HG02610 (cell line): Measurements from ENCODE around the gene CASP9.
"Not testable (repeated sequence)": the region's sequence is repeated elsewhere in the genome, so short reads cannot be mapped to it uniquely, and the experiment has no call there.

ENCODE experiments used
- ATAC-seq: cut with Tn5 transposase; IDR thresholded peaks from one replicate; pipeline ENCODE4 v1.9.1; 2021; ENCODE audit warnings: mild to moderate bottlenecking, moderate library complexity; ENCODE audit not compliant: unreplicated experiment

Gene CASP9

DNA sequence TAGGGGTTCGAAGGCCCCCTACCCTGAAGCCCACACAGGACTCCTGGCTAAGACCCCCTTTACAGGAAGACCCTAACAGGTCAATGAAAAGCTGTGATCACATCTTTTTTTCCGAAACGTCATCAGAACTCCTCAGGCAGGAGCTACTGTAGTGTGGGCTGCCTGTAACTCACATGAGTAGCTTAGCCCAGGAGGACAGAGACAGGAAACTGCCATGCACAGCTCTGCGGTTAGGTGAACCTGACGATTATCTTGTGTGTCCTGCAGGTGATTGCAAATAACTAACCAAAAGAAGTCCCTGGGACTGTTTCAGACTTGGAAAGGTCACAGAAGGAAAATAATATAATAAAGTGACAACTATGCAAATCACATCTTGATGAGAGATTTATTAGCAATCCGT is 52.3 kb downstream of the CASP9 start:
- ATAC-seq = not testable (repeated sequence)

DNA sequence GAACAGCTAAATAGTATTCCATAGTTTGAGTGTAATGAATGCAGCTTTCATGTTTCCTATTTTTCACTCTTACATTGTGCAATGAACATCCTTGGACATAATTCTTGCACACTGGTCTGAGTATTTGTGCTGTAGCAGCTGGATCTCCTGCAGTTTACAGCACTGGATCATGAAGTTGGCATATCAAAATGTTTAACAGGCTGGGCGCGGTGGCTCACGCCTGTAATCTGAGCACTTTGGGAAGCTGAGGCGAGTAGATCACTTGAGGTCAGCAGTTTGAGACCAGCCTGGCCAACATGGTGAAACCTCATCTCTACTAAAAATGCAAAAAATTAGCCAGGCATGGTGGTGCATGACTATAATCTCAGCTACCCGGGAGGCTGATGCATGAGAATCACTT is 52.9 kb downstream of the CASP9 start:
- not testable (repeated sequence) for ATAC-seq

DNA sequence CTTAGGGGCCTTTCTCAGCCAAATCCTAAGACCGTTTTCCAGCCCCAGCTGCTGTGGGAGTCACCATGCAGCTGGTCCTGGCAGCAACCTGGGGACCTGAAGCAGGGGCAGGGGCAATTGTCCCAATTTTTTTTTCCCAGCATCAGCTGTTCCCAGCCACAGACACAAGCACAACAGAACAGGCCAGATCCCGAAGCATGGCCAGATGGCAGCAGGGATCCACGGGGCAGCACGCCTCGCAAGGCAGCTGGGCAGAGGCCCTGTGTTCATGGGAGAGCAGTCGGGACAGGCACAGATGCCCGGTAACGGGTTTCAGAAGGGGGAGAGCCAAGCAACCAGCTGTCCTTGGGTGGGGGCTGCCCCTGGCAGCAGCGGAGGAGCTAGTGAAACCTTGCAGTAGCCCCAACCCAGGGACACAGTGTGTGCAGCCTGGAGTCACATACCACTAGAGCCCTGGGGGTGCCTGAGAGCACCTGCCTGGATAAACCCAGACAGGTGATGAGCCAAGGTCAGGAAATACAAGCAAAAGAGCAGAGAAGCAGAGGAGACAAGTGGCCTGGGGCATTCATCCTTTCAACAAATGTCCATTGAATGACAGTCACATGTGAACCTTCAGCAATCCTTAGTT is 54.1 kb downstream of the CASP9 start:
- not testable (repeated sequence) for ATAC-seq

DNA sequence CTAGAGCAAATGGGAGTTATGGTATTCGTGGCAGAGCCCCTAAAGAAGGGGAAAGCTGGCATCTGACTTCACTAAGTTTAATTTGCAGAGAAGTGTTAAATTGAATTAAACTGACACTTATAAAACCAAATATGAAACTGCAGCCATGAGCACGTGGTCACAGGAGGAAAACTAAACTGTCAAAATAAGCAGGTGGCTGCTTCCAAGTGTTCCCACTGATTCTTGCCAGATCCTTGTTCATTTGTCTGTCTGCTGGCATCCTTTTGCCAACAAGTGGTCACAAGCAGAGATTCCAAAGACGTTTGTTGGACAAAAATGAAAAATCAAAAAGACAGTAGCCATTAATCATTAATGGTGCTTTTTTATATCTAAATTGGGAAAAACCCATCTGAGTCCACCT is 54.7 kb downstream of the CASP9 start:
- no peak for ATAC-seq

DNA sequence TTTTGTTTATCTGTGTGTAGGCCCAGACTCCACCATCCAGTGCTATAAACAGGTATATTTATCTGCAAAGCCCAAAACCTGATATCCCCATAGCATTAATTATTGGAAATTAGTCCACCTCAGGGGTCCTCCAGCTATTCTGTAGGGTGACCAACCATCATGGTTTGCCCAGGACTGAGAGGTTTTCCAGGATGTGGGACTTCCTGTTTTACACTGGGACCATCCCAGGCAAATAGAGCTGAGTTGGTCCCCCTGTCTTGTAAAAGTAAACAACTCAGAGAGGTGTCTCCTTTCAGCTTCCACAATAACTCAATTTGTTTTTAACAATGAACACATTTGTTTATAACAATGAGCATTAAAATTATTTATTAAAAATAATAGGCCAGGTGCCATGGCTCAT is 55.9 kb downstream of the CASP9 start:
- no peak for ATAC-seq

DNA sequence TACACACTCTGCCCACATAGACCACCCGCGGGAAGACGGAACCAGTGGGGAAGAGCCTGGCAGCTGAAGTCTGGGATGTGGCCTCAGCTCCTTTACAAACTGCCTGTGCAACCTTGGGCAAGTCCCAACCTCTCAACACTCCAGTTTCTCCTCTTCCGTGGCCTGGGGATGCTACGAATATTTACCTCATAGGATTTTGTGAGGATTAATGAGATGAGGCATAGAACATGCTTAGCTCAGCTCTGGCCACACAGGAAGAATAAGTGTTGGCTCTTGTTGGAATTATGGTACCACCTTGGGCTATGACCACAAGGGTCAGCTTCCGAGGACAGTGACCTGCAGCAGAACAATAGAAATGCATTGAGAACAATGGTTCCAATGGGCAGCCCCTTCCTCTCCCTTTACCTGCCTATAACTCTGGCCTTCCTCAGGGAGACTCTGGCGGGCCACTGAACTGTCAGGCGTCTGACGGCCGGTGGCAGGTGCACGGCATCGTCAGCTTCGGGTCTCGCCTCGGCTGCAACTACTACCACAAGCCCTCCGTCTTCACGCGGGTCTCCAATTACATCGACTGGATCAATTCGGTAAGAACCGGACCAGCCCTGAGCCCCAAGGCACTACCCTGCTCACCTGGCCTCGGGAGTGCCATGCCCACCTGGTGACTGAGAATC is 56.9 kb downstream of the CASP9 start:
- ATAC-seq = not testable (repeated sequence)

DNA sequence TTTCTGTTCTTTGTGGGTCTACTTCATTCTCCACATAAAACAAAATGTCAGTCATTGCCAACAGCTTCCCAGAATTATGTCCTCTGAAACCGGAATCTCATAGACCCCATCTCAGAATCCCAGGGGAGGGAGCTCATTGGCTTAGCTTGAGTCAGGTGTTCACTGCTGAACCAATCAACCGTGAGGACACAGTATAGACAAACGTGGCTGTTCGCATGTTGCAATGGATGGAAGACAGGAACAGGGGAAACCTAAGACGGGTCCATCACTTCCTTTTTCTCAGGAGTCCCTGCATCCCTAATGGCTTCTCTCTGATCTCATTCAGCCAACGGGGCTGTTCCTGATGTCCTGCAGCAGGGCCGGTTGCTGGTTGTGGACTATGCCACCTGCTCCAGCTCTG is 58.3 kb downstream of the CASP9 start:
- ATAC-seq = no peak

DNA sequence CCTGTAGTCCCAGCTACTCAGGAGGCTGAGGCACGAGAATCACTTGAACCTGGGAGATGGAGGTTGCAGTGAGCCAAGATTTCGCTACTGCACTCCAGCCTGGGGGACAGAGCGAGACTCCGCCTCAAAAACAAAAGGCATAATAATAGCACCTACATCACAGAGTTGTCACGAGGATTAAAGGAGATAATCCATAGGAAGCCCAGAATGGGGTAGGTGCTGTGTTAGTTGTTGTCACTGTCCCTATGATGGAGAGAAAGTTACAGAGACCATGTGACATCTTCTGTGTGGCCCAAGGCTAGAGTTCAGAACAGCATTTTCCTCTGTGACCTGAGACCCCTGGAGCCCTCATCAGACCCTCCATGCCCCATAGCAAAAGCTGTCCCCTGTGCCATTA is 60.1 kb downstream of the CASP9 start:
- ATAC-seq = not testable (repeated sequence)

DNA sequence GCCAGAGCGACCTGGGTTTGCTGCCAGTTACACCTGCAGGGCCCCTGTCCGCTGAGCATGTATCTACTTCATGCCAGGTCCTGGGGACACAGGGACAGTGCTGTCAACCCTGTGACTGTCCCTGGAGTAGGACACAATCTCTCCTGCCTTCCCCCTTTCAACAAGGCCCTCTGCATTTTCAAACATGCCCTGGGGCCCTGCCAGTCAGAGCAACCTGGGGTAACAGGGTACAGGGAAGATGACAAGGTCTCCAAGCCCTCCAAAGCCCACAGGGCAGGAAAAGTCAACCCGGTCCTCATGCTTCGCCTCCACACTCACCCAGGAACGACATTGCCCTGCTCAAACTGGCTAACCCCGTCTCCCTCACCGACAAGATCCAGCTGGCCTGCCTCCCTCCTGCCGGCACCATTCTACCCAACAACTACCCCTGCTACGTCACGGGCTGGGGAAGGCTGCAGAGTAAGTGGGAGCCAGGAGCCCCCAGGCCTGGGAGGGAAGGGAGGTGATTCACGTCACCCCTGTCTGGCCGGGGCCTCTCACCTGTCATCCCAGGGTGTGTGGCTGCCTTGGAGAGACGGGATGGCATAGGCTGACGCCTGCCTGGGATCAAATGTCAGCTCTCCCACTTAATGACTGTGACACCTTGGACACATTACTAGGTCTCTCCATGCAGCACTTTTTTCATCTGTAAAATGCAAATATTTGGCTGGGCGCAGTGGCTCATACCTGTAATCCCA is 60.8 kb downstream of the CASP9 start:
- ATAC-seq = not testable (repeated sequence)

DNA sequence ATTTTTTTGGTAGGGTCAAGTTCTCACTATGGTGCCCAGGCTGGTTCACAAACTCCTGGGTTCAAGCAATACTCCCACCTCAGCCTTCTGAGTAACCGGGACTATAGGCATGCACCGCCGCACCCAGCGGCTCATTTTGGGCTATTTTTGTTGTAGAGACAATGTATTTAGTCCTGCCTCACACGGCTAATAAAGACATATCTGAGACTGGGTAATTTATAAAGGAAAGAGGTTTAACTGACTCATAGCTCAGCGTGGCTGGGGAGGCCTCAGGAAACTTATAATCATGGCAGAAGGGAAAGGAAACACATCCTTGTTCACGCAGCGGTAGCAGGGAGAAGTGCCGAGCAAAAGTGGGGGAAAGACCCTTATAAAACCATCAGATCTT is 63.3 kb downstream of the CASP9 start:
- no peak for ATAC-seq

DNA sequence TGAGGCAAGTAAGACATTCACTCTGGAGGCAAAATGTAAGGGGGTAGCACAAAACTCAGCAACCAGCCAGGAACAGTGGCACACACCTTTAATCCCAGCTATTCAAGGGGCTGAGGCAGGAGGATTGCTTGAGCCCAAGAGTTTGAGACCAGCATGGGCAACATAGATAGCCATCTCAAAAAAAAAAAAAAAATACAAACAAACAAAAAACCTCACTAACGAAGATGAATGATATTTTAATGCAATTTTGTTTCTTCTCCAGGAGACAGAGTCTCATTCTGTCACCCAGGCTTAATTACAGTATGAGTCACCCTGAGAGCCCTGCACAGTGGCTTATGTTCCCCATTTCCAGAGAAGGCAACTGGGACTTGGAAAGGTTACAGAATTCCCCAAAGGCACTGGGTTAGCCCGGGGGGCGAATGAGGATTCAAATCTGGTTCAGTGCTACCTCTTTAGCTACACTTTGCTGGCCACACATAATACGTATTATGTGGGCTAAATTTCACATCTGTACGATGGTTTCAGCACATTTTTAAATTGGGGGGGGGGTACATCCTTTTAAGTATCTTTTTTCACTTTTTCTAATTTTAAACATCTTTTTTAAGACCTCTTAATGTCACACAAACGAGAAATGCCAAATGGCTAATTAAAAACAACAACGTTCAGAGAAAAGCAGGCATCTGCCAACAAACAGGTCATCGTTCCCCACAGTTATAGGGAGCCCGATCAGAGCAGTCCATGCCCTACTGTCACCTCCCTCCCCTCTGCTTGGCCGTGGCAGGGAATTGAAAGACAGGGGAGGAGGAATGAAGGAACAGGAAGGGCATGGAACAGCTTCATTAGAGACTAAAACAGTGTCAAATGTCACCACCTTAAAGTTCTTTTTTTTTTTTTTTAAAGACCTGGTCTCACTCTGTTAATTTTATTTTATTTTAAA is 64.0 kb downstream of the CASP9 start:
- no peak for ATAC-seq

DNA sequence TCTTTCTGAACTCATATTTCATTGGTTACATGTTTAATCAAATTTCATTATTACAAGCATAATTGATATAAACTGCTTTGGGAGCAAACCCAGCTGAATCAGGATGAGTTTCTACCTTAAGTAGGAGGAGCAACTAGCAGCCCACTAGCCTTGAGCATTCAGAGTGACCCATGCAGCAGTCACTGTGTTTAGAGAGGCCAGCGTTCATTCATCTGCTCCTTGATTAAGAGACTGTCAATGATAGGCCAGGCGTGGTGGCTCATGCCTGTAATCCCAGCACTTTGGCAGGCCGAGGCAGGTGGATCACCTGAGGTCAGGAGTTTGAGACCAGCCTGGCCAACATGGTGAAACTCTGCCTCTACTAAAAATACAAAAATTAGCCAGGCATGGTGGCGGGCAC is 65.6 kb downstream of the CASP9 start:
- ATAC-seq = not testable (repeated sequence)

DNA sequence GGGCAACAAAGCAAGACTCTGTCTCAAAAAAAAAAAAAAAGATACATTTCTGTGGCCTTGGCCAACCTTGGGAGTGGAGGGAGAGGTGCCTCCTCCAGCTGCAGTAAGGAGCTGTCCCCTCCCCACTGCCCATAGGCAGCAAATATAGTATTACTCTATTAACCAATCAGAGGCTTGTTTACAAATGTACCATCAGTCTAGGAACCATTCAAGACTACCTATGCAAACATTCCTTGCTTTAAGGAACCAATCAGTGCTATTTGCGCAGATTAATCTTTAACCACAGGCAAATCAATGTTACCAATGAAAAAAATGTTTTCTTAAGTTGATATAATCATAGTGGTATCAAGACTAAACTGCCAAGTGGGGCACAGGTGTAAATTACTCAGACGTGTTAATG is 66.4 kb downstream of the CASP9 start:
- no peak for ATAC-seq

DNA sequence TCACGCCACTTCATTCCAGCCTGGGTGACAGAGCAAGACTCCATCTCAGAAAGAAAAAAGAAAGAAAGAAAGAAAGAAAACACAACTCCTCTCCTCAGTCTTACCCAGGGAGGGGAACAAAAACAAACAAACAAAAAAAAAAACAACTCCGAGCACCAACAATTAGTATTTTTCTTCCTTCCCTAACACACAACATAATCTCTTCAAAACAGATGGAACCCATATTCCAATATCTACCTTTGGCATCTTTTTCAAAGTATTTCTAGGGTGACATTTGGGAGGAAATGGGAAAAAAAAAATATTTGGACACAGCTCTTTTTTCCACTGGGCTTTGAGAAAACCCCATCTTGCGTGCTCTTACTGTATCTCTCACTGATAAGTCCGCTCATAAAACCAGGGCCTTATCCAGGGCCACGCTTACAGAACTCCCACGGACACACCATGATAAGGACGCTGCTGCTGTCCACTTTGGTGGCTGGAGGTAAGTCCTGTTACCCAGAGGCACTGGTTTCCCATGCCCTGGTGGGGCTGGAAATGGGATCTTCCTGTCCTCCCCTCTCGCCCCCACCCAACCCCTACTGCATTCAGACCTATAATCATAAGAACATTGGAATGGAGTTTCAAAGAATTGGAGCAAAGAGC is 67.6 kb downstream of the CASP9 start, which contains the start of gene CELA2A:
Gene CELA2A (plus strand): TSS at position 420 of the 642 bp plus-strand sequence. CDS start 22 bp downstream, at position 442.
- ATAC-seq = no peak

DNA sequence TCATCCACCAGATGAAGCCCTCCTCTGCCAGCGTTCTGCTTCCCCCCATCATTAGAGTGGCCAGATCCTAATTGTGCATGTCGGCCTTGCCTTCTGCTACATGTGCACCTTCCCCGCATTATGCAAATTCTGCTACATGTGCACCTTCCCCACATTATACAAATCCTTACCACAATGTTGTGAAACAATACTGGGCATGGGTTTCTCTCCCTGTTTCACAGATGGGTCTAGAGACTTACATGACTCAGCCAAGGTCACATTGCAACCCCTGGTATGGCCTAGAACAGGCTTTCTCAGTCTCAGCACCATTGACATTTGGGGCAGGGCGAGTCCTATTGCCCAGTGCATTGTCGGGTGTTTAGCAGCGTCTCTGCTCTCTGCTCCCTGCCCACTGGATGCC is 68.5 kb downstream of the CASP9 start:
- ATAC-seq = no peak

DNA sequence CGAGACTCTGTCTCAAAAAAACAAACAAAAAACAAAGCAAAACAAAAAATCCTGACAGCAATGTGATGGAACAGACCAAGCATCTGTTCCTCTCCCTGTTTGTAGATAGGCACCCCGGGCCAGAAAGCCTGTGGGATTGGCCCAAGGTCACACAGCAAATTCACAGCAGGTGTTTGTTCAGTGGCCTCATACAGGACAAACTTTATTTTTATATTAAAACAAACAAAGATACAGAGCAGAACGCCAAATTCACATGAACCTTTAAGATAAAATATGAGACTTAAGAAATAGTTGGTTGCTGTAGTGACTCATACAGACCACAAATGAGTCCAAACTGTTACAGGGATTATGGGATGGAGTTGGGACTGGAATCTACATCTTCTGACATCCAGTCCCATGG is 69.8 kb downstream of the CASP9 start:
- ATAC-seq = no peak

DNA sequence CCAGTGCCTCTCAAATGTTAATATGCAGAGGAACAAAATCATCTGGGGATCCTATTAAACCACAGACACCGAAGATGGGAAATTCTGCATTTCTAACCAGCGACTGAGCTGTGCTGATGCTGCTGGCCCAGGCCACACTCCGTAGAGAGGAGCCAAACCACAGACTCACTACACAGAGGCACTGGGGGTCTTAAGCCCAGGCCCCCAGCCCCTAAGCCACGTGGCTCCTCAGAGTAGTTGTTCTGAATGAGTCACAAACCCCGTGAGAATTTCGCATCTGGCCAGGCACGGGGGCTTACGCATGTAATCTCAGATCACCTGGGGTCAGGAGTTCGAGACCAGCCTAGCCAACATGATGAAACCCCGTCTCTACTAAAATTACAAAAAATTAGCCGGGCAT is 70.3 kb downstream of the CASP9 start:
- ATAC-seq = no peak

DNA sequence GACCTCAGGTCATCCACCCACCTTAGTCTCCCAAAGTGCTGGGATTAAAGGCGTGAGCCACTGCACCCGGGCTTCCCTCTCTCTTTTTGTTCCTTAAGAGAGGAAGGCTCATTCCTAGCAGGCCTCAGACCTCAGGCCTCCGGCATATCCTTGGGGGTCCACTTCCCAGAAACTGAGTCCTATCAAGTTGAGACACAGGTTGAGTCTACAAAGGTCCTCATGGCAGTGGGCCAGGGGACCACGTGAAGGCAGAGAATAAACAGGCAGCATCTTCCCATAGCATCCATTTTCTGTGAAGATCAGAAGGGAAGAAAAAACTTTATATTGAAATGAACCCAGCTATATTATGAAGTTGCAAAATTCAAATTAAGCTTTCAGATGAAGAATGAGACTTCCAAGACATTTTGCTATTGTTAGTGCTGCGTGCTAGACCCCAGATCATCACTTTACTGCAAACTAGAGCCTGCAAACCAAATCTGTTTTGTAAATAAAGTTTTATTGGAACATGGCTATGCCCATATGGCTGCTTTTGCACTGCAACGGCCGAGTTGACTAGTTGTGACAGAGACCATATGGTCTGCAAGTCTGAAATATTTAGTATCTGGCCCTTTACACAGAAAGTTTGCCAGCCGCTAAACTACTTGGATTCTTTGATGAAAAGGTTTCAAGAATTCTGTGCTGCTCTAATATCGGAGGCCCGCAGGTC is 71.0 kb downstream of the CASP9 start:
- ATAC-seq = no peak

DNA sequence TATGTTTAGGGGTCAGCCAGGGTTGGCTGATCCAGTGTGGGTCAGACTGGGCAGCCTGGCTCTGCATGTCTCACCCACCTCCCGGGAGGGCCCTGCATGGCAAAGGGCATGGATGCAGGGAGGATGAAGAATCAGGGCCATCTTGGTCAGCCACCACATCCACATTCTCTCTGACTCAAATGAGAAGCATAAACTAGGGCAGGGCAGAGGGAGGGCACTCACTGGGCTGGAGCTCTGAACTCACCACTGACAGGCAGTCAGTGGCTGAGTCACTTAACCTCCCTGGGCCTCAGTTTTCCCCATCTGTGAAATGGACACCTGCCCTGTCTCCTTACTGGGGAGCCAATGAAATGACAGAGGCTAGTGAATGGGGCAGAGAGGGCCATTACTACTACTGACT is 71.8 kb downstream of the CASP9 start:
- no peak for ATAC-seq
